ENCODE results near the gene UGT3A2.

The UGT3A2 gene

DNA sequence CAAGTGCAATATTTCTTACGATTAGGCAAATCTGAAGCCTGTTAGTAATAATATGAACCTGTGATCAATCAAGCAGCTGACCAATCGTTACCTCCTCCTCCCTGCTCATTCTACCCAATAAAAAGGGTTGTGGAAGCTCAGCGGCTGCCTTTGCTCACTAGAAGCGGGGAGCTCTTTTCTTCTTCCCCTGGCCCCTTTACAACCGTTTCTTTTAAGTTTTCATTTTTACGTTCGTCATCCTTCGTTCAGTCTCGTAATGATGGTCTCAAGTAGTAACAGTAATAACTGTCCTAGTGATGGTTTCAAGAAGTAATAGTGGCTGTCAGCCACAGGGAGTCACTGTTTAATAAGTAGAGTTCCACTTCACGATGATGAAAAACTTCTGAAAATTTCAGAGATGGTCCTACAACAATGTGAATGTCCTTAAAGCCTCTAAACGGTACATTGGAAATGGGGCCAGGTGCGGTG, 6.2 kb downstream of the UGT3A2 start:
- Mint-ChIP-seq H3K4me3 (no peak overlapping the region), H3K9me3 (no peaks in the 10 kb centered on the region), H3K27me3 (ENCODE audit: low read depth) (peaks cover 23% of the 10 kb centered on the region), H3K4me1 (ENCODE audit: low read depth) (no peaks in the 10 kb centered on the region), H3K27ac (no peak overlapping the region), H3K36me3 (ENCODE audit: low read depth) (no peaks in the 10 kb centered on the region)

DNA sequence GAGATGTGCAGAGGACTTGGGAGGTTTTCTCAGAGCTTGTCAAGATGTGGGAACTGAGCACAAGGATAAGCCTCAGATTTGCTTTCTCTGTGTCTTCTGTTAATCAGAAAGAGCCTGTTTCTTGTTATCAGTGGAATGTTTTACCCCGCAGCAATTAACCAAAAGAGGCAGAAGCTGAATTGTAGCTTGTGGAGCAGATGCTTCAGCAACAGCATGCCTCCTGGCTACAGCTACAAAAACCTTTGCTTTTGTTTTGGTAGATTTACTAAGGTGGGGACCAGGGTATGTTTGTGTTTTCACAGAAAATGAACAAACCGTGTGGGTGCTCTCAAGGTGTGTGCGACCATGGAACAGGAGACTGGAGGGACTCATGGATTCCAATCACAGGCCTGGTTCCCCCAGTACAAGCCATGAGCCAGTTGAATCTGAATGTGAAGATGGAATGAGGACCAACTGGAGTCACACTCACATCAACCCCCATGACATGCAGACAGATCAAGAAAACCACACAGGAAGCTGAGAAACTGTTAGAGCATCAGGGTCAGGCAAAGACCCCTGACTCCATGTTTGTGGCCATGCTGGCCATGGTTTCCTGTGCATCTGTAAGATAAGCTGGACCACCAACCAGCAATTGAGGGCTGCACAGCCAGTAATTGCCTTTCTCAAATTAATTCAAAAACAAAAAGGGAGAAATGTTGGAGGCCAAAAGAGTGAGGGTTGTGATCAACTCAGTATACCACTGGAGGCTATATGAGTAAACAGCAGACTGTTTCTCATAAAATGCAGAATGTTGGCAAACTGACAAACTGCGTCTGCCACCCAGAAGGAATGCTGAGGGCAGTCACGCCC, 6.9 kb downstream of the UGT3A2 start:
- Mint-ChIP-seq H3K36me3 (ENCODE audit: low read depth) (no peaks in the 10 kb centered on the region), H3K4me1 (ENCODE audit: low read depth) (no peaks in the 10 kb centered on the region), H3K4me3 (no peak overlapping the region), H3K27me3 (ENCODE audit: low read depth) (peaks cover 17% of the 10 kb centered on the region), H3K9me3 (no peaks in the 10 kb centered on the region), H3K27ac (no peak overlapping the region)

- H3K27me3 Mint-ChIP-seq (ENCODE audit: low read depth), result peaks cover 21% of the 10 kb centered on the region
- H3K27ac Mint-ChIP-seq, result no peak overlapping the region
- no peaks in the 10 kb centered on the region for H3K9me3 Mint-ChIP-seq
- peaks cover 1% of the 10 kb centered on the region for H3K4me1 Mint-ChIP-seq (ENCODE audit: low read depth)
- H3K36me3 Mint-ChIP-seq (ENCODE audit: low read depth), result no peaks in the 10 kb centered on the region
- H3K4me3 Mint-ChIP-seq, result no peak overlapping the region
These were observed 7.9 kb downstream of the UGT3A2 start for GRCh38 chr5:36058776-36059175.

DNA sequence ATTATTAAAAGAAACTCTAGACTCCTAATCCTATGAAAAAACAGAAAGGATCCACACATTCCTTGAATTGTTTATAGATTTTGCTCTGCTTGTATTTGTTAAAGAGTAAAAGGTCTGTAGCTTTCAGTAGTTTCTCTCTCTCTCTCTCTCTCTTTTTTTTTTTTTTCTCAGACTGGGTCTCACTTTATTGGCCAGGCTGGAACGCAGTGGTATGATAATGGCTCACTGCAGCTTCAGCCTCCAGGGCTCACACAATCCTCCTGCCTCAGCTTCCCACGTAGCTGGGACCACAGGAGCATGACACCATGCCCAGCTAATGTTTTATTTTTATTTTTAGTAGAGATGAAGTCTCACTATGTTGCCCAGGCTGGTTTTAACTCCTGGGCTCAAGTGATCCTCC, 9.3 kb downstream of the UGT3A2 start:
- no peak overlapping the region for H3K4me3 Mint-ChIP-seq
- H3K36me3 Mint-ChIP-seq (ENCODE audit: low read depth), result no peaks in the 10 kb centered on the region

DNA sequence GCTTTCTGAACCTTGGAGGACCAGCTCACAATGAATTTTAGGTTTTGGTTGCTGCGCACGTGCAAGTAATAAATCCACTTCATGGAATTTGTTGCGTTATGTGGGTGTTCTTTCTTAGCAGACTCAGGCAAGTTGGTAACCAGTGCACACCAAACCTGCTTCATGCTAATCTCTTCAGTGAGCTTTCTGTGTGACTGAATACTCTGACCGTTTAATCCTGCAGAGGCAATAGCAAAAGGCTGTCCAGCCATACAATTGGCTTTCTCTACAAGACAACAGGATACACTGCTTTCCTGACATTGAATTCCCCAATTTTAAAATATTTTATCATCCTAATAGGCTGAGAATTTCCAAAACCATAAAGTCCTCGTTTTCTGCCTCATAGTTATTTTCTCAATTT, 10.3 kb downstream of the UGT3A2 start:
- no peak overlapping the region for H3K4me3 Mint-ChIP-seq
- H3K27ac Mint-ChIP-seq, result no peak overlapping the region
- H3K36me3 Mint-ChIP-seq (ENCODE audit: low read depth), result no peaks in the 10 kb centered on the region
- peaks cover 1% of the 10 kb centered on the region for H3K4me1 Mint-ChIP-seq (ENCODE audit: low read depth)
- H3K9me3 Mint-ChIP-seq, result no peaks in the 10 kb centered on the region
- H3K27me3 Mint-ChIP-seq (ENCODE audit: low read depth), result peaks cover 38% of the 10 kb centered on the region

More for the DNA sequence above, 9.3 kb downstream of the UGT3A2 start:
- Mint-ChIP-seq H3K4me1 (ENCODE audit: low read depth) (peaks cover 1% of the 10 kb centered on the region), H3K27me3 (ENCODE audit: low read depth) (peaks cover 32% of the 10 kb centered on the region), H3K9me3 (no peaks in the 10 kb centered on the region), H3K27ac (no peak overlapping the region)

DNA sequence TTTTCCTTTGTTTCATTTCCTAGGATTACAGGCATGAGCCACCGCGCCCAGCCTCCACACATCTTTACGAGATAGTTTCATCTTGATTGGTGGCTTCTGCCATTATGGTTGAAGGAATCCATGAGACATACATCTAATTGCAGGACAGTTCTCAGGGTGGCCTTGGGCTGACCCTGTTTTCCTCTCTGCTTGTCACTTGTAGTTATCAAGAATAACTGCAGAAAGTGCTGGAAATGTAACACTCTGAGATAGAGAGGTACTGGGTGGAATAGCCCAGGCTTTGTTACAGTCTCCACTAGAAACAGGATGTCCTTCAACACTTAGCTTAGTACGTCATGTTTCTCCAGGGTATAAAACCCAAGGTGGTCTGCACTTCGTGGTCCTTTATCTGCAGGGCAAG, 10.7 kb downstream of the UGT3A2 start:
- Mint-ChIP-seq H3K36me3 (ENCODE audit: low read depth) (no peaks in the 10 kb centered on the region), H3K27ac (no peak overlapping the region), H3K4me3 (no peak overlapping the region), H3K4me1 (ENCODE audit: low read depth) (peaks cover 1% of the 10 kb centered on the region), H3K9me3 (no peaks in the 10 kb centered on the region), H3K27me3 (ENCODE audit: low read depth) (peaks cover 38% of the 10 kb centered on the region)

DNA sequence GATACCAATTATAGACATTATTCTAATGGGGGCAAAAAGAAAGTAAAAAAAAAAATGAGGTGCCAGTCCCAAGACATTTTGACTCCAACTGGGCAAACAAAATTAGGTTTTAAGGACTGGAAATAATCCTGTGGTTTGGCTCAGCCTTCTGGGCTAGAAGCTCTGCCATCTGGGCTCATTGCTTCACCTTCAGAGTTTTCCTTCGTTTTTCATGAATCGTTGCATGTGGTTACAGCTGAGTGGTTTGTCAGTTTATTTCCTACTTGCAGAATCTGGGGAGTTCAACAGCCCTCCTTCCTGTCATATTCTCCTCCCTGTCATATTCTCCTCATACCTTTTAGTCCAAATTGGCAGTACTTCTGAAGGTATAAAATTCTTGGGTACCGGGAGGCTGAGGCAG, 12.0 kb downstream of the UGT3A2 start:
- Mint-ChIP-seq H3K4me3 (no peak overlapping the region), H3K27ac (no peak overlapping the region), H3K9me3 (no peaks in the 10 kb centered on the region), H3K27me3 (ENCODE audit: low read depth) (peaks cover 32% of the 10 kb centered on the region), H3K36me3 (ENCODE audit: low read depth) (no peaks in the 10 kb centered on the region), H3K4me1 (ENCODE audit: low read depth) (peaks cover 1% of the 10 kb centered on the region)

GRCh38 chr5:36052538-36052937, 14.1 kb downstream of the UGT3A2 start:
- Mint-ChIP-seq H3K4me3 (no peak overlapping the region), H3K4me1 (ENCODE audit: low read depth) (peaks cover 1% of the 10 kb centered on the region), H3K36me3 (ENCODE audit: low read depth) (no peaks in the 10 kb centered on the region), H3K9me3 (no peaks in the 10 kb centered on the region), H3K27ac (no peak overlapping the region), H3K27me3 (ENCODE audit: low read depth) (peaks cover 28% of the 10 kb centered on the region)

GRCh38 chr5:36049949-36050348, 16.7 kb downstream of the UGT3A2 start:
- no peak overlapping the region for H3K4me3 Mint-ChIP-seq

GRCh38 chr5:36047384-36048160, 19.1 kb downstream of the UGT3A2 start:
- Mint-ChIP-seq H3K4me1 (ENCODE audit: low read depth) (no peaks in the 10 kb centered on the region), H3K4me3 (no peak overlapping the region), H3K27ac (no peak overlapping the region), H3K9me3 (no peaks in the 10 kb centered on the region), H3K36me3 (ENCODE audit: low read depth) (no peaks in the 10 kb centered on the region), H3K27me3 (ENCODE audit: low read depth) (peaks cover 13% of the 10 kb centered on the region)

More at GRCh38 chr5:36049949-36050348, 16.7 kb downstream of the UGT3A2 start:
- Mint-ChIP-seq H3K27ac (no peak overlapping the region), H3K4me1 (ENCODE audit: low read depth) (peaks cover 1% of the 10 kb centered on the region), H3K36me3 (ENCODE audit: low read depth) (no peaks in the 10 kb centered on the region), H3K27me3 (ENCODE audit: low read depth) (peaks cover 22% of the 10 kb centered on the region), H3K9me3 (no peaks in the 10 kb centered on the region)

DNA sequence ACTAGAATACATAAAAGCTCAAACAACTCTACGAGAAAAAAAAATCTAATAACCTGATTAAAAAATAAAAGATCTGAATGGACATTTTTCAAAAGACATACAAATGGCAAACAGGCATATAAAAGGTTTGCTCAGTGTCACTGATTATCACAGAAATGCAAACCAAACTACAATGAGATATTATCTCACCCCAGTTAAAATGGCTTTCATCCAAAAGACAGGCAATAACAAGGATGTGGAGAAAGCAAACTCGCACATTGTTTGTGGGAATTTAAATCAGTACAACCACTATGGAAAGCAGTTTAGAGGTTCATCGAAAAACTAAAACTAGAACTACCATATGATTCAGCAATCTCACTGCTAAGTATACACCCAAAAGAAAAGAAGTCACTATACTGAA, 20.8 kb downstream of the UGT3A2 start:
- no peaks in the 10 kb centered on the region for H3K4me1 Mint-ChIP-seq (ENCODE audit: low read depth)
- no peak overlapping the region for H3K27ac Mint-ChIP-seq
- peaks cover 17% of the 10 kb centered on the region for H3K27me3 Mint-ChIP-seq (ENCODE audit: low read depth)
- H3K36me3 Mint-ChIP-seq (ENCODE audit: low read depth), result no peaks in the 10 kb centered on the region
- H3K4me3 Mint-ChIP-seq, result no peak overlapping the region
- H3K9me3 Mint-ChIP-seq, result no peaks in the 10 kb centered on the region

DNA sequence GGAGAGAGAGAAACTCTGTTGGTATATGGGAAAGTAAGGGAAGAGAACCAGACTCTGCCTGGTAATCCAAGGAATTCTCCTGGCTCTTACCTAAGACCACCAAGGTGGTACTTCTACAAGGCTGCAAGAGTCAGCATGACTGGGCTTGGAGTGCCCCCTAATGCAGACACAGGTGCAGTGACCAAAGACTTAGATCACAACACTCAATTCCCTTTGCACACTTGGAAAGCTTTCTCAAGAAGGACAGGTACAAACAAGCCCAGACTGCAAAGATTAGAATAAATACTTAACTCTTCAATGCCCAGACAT, 25.2 kb downstream of the UGT3A2 start:
- Mint-ChIP-seq H3K27ac (no peak overlapping the region), H3K4me3 (no peak overlapping the region), H3K27me3 (ENCODE audit: low read depth) (peaks cover 17% of the 10 kb centered on the region), H3K36me3 (ENCODE audit: low read depth) (no peaks in the 10 kb centered on the region), H3K4me1 (ENCODE audit: low read depth) (no peaks in the 10 kb centered on the region), H3K9me3 (no peaks in the 10 kb centered on the region)

- Mint-ChIP-seq H3K4me3 (no peak overlapping the region), H3K36me3 (ENCODE audit: low read depth) (no peaks in the 10 kb centered on the region), H3K27me3 (ENCODE audit: low read depth) (peaks cover 17% of the 10 kb centered on the region), H3K9me3 (no peaks in the 10 kb centered on the region), H3K4me1 (ENCODE audit: low read depth) (no peaks in the 10 kb centered on the region), H3K27ac (no peak overlapping the region)
These were observed 25.8 kb downstream of the UGT3A2 start for GRCh38 chr5:36040651-36041536.

DNA sequence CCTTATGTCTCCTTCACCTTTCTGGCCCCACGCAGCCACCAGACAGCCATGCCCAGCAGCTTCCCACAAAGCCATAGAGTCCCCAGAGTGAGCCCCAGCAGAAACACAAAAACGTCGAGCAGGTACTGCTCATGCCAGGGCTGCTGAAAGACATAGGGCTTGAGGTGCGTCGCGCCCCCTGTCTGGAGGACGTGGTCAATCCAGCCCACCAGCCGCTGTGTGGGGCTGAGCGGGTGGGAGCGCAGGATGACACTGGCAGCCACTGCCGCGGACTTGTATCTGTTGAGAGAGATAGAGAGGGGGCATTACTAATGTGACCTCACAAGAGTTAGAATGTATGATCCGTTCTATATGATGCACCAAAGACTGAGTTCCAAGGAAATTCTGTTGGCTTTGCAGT, 31.0 kb downstream of the UGT3A2 start:
- no peak overlapping the region for H3K4me3 Mint-ChIP-seq

More for the DNA sequence above, 31.0 kb downstream of the UGT3A2 start:
- Mint-ChIP-seq H3K36me3 (ENCODE audit: low read depth) (no peaks in the 10 kb centered on the region), H3K9me3 (no peaks in the 10 kb centered on the region), H3K4me1 (ENCODE audit: low read depth) (no peaks in the 10 kb centered on the region), H3K27ac (no peak overlapping the region), H3K27me3 (ENCODE audit: low read depth) (no peaks in the 10 kb centered on the region)

All from T-helper 1 cell treated with Interleukin-12 subunit alpha and Interleukin-12 subunit beta and Interleukin-4 antibody, amounts not matched to agents 30 μg/mL and 1 μg/mL, for 36 hours (primary cell).